GM19397 (cell line): Measurements from ENCODE around the gene MEGF10.

Source experiments
- ATAC-seq: cut with Tn5 transposase; IDR thresholded peaks from one replicate; pipeline ENCODE4 v1.9.1; 2021; ENCODE audit warnings: mild to moderate bottlenecking, moderate library complexity; ENCODE audit not compliant: unreplicated experiment

MEGF10 gene

DNA sequence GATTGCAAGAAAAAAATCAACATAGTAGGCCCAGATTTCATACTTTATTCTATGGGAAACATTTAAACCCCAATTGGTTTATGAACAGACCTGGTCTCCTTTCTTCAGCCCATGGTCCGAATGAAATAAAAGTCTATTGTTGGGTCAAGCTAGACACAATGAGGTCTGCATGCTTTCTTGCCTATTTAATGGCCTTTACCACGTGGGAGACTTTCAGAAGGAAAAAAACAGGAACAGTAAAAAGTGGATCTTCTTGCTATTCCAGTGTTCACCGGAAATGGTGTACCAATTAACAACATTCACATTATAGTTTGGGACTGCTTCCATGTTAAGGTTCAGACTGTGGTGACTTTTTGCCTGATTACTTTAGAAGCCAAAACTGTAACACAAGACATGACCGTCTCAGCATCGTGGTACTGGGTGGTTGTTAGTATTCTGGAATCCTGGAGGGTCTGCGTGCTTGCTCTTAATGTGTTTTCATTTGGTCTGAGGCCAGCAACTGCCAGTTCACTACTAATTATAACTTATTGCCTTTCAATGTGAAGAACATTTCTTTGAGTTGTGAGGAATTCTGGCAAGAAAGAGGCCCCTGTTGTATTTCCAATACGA is 141.5 kb downstream of the MEGF10 start:
- no peak for ATAC-seq

DNA sequence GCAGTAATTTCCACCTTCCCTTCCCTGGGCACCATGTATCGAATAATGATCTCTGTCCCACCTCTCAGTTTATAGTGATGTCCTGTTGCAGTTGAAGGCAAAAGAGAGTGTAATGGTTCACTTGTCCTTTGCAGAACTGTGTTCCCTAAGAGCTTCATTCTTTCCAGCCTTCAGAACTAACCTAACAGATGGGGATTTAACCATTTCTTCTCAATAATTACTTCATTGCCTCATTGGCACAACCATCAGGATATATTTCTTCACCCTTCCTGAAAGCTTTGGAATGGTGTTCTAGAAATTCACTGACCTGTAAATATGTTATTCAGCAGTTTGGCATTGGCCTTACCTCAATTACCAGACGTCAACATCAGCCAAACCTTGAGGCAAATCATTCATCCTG is 142.9 kb downstream of the MEGF10 start:
- ATAC-seq = no peak

DNA sequence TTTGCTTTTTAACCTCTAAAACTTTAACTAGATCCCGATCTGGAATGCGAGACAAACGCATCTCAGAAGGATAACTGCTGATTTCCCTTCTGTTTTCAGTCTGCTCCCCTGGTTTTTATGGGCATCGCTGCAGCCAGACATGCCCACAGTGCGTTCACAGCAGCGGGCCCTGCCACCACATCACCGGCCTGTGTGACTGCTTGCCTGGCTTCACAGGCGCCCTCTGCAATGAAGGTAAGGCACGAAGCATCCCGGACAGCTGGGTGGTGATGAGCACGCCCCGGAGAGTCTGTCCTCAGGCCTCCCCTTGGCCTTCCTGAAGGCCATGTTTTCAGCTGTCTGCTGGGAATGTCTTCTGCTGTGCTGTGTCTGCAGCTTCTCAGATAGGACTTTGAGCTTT is 144.0 kb downstream of the MEGF10 start:
- no peak for ATAC-seq

DNA sequence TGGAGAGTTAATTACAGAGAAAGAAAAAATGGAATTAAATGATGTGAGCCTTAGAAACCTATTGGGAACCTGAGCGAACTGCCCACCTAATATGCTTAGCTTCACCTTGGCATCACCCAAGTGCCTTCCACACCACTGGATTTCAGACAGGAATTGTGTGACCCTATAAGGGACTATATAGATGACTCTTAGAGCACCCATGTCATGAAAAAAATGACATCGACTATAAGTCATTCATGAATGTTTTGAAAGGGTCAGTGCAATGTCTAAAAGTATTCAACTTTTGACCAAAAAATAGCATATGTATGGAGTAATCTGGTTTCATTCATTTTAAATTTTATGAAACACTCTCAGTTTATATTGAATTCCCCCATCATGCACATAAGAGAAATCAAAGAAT is 145.2 kb downstream of the MEGF10 start:
- no peak for ATAC-seq

DNA sequence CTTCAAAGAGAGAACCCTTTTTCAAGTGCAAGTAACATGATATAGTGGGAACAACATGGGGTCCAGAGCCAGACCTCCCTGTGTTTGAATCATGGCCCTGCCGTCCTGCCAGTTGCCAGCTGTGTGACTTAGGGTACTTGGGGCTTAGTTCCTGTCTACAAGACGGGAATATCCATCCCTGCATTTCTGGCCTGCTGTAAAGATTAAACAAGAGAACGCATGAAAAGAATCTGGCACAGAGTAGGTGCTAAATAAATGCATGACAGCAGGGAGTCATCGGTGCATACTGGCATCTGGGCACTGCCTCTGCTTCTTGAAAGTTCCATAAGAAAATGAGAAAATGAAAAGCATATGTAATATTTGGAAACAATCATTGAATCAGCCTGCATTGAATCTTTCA is 149.0 kb downstream of the MEGF10 start:
- no peak for ATAC-seq

DNA sequence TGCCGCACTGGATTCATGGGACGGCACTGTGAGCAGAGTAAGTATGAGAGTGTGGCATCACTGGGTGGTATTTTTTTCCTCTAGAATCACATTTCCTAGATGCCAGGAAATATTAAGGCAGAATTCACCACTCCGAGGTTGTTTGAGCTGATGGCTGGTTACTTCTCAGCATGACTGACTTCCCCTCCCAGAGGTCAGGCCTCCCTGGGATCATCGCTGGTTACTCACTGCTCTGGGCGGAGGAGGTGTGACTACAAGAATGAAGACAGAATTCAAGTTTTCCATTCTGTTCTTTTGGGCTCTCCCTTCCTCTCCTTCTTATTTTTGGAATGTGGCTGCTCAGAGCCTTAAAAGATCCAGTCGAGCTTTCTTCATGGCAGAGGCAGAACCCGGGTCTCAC is 150.2 kb downstream of the MEGF10 start:
- no peak for ATAC-seq

DNA sequence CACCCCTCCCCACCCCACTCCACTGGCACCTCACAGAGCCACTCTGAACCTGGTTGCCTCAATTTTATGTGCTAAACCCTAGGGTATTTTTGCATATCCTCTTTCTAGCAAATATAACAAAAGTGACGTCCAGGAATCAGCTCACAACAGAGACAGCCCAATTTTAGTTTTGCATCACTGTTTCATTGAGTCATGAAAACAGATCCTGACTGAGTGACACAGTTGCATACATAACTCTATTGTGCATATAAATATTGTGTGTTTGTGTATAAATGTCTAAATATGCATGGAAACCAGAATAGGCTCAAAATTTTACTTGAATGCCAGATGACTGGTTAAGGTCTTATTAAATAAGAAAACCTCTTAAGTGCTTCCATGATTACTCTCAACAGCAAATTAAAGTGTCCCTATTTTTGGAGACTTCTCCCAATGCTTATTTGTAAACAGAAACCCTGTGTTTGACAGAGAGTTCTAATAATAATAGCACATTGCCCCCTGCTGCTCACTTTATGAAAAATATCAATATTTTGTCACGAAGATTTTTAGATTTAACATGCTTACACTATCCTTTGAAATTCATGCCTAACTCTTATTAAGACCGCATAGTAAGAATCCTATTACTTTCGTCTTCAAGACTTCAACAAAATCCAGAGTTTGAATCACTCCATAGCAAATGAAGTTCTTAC is 151.3 kb downstream of the MEGF10 start:
- no peak for ATAC-seq

DNA sequence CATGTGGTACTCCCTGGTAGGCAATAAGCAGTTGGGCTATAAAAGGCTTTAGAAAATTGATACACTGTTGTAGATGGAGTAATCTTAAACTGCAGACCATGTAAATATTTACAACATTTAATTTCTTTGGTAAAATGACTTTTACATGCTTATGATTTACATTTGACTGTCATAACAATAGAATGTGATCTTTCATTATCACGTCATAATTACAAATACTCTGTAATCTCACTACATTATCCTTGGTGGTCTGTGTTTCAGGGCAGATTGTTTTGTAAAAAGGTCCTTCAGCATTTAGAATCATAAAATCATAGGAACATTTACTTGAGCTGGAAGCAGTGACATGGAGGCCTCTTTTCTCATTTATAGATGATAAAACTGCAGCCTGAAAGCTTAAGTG is 153.6 kb downstream of the MEGF10 start:
- no peak for ATAC-seq

DNA sequence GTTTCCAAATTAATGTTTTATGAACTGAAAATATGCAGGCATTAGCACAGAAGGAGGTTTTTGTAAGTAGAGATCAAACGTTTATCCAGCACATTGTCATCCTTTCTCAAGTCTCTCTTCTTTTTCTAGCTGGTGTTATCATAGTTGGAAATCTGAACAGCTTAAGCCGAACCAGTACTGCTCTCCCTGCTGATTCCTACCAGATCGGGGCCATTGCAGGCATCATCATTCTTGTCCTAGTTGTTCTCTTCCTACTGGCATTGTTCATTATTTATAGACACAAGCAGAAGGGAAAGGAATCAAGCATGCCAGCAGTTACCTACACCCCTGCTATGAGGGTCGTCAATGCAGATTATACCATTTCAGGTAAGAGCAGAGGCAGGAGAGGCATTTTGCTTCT is 154.7 kb downstream of the MEGF10 start:
- ATAC-seq = no peak

DNA sequence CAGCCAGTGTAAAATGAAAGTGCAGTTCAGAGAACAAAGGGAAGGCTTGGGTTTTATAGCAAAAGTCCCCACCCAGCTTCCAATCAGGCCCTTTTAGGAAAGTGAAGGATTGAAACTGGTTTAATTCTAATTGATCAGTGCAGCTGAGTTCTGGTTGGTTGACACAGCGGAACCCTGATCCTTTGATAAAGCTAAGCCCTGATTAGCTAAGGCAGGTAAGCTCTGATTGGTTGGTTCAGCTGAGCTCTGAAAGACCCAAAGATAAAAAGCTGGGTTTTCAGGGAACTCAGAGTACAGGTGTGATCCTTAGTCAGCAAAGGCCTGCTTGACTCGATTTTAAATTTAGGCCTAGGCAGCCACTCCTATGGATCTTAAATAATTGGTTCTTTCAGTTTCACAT is 156.0 kb downstream of the MEGF10 start:
- ATAC-seq = no peak

DNA sequence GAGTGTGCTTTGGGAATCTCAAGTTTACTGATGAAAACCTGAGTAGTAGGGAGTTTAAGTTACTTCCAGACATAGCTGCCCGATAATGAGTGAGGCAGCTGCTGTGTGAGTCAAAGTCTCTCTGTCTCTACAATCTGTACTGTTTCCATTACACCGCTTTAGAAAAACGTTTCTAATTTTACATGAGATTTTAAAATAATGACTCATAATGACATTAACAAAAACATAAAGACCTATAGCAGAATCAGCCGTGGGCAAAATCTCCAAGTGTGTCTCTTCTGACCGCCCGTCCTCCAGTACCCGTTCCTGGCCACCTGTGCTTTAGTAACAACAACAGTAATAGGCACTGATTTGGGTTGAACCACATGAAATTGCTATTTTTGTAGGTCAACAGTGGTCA is 157.2 kb downstream of the MEGF10 start:
- ATAC-seq = no peak

DNA sequence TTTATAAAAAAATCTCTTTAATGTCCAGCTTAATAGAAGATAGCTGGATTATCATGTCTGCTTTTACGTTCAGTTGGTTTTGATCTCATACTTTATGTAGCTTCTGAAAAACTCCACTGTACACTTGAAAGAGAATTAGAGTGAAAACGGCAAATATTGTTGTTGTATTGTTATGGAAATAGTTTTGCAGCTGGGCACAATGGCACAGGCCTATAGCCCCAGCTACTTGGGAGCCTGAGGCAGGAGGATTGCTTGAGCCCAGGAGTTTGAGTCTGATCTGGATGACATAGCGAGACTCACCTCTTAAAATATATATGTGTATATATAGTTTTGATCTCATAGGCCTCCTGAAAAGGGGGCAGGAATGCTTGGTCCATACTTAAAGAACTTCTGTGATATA is 159.4 kb downstream of the MEGF10 start:
- ATAC-seq = no peak

DNA sequence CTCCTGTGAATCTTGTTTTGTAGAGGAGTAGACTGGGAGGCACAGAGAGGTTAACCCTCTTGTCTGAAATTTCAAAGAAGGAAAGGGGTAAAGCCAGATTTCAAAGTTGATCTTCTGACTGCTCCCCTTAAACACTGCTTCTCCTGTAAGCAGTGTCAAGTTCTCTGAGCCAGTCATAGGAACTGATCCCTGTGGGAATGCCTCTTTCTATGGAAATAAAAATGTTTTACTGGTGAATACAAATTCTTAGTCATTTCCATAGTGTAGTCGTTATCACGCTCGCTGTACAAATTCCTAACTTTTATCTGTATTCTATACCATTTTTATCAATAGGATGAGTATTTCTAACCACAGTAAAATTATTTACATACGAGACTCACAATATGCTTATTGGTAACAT is 160.5 kb downstream of the MEGF10 start:
- no peak for ATAC-seq

DNA sequence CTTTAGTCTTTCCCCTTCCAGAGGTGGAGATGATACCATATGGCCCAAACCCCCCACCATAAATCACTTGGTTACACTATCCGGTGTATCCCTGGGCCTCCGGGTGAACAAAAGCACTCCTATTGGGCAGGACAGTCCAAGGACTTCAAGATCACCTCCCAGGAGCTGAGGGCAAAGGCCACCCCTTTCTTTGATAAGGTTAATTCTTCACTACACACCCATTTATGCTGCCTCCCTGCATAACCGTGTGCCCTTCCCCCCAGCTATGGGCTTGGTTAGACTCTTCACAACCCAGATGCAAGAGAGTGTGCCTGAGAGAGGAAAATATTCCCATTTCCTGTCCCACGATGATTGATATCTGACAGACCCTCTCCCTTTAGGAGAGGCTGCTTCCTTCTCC is 162.0 kb downstream of the MEGF10 start:
- no peak for ATAC-seq

DNA sequence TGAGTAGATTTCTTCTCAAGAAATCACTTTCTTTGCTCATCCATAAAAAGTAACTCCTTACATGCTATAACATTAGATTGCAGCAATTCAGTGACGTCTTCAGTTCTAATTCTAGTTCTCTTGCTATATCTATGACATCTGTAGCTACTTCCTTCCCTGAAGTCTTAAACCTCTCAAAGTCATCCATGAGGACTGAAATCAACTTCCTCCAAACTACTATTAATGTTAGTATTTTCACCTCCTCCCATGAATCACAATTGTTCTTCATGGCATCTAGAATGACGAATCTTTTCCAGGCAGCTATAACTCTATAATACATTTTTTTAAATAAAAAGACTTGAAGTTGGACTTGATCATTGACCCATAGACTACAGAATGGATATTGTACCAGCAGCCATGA is 180.6 kb downstream of the MEGF10 start:
- ATAC-seq = no peak

DNA sequence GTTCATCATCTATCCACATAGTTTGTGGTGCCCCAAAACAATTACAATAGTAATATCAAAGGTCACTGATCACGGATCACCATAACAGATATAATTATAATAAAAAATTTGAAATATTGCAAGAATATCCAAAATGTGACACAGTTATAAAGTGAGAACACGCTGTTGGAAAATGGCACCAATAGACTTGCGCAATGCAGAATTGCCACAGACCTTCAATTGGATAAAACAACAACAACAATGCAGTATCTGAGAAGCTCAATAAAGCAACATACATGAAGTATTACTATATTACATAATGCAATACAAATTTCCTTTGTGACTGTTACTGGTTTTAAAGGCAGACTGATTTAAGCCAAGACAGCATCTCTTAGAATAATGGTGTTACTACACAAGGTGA is 182.1 kb downstream of the MEGF10 start:
- no peak for ATAC-seq

DNA sequence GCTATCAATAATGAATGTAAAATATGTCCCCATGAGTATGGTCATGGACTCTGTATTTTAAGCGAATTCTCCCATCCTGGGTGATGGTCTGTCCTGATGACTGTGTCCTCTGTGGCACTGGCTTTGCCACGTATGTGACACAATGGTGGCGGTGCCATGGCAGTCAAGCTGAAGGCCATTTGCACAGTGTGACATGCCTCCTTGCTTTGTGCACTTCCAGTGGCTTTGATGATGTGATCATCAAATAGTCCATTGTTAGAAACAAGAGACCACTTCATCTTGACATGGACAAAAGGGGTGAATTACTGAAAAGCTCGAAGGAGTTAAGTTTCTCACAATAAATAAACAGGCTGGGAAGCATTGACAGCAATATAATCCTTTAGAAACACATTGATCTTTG is 195.9 kb downstream of the MEGF10 start:
- ATAC-seq = no peak

DNA sequence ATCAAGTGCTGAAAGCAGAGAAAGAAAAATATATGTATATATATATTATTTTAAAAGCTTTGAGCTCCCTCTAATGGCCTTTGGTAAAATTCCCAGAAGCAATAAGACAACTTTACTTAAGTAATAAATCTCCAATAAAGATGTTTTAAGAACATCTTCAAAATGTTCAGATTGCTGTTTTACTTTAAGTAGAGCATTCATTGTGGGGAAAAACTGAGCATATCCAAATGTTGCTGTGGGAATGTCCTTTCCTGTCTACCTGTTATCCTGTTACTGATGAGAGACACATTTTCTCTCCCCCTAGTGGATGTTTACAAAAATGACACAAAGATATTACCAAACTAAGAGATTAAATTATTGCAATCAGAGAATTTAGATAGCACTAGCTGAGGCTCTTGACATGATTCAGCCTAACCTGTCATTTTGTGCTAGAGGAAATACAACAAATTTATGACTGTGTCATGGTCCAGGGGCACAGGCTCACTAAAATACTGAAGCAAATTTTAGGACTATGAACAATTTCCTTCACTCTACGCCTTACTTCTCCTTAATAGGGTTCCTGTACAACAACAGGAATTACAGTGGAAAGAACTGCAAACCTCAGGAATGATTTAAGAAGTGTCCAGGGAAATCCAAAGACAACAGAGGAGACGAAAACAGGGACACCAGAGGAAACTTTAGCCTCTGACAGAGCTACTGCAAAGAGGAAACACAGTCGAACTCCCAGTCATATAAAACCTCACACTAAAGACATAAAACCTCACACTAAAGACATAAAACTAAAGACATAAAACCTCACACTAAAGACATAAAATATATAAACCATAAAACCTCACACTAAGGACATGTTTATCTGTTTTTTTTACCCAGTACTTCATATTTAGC is 202.5 kb downstream of the MEGF10 start:
- ATAC-seq = peak; percentile 71

DNA sequence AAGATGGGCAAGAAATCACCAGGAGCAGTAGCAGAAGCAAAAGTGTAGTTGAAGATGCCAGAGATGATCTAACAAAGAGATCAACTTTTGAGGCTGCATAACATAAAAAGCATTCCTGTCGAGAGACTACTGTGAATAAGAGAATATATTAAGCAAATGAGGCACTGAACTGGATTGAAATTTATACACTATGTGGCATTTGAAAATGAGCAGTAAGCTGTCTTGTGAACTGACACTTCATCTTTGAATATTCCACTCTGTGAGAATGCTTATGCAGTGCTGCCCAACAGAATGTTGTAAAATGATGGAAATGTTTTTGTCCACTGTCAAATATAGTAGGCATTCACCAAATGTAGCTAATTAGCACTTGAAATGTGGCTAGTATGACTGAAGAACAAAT is 208.0 kb downstream of the MEGF10 start:
- ATAC-seq = no peak

DNA sequence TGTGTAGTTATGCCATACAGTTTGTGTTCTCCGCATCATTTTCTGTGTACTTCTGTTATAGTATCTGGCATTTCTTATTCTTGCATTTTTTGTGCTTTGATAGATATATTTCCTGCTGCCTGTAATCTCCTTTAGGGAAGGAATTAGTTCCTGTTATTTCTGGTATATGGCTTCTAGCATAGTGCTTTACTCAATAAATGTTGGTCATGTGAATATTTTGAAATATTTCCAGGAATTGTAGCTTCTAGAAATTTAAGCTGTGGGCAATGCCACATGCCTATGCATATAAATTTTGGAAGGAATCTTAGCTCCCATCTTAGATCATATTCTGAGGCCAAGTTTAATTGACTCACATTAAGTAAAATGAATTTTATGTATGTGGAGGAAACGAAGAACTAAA is 215.3 kb downstream of the MEGF10 start:
- ATAC-seq = no peak

DNA sequence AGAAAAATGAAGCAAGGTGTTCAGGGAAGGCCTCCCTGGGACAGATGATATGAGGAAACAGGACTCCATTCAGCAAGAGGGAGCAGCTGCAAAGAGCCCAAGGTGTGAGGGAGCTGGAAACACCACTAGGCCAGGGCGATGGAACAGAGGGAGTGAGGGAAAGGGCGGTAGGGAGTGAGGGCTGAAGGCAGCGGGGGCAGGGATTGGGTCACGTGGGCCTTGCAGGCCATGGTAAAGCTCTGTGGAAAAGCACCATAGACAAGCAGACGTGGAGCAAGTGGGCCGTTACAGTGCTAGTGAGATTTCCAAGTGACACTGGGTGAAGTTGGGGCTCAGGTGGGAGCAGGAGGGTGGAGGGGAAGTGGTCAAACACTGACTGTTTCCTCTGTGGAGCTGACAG is 216.0 kb downstream of the MEGF10 start:
- no peak for ATAC-seq
